Hepatocyte (in vitro differentiated cells): Measurements from ENCODE around the gene HNRNPUL1. TPM values are rescaled to one million over a fixed set of nuclear protein-coding genes. Genes with fewer than 3 reads are reported as not detected.
A peak's percentile ranks its signal among the peaks of the same experiment; 100 is the strongest.

Source experiments
- DNase-seq: peaks from one replicate; pipeline ENCODE4 v3.0.0-alpha.2; 2016; ENCODE audit warnings: low spot score
- H2AFZ ChIP-seq: fragments of 200-600 bp; sonication (generic); 2 replicates; pipeline ENCODE4 v1.6.0; 2016; ENCODE audit warnings: antibody characterized with exemption, mild to moderate bottlenecking
- H3K27ac ChIP-seq: fragments of 200-600 bp; sonication (generic); 2 replicates; pipeline ENCODE4 v1.5.1; 2016; ENCODE audit warnings: mild to moderate bottlenecking
- H3K27me3 ChIP-seq: fragments of 200-600 bp; sonication (generic); 2 replicates; pipeline ENCODE4 v1.6.1; 2016
- H3K36me3 ChIP-seq: fragments of 200-600 bp; sonication (generic); replicated peaks from 2 replicates; pipeline ENCODE4 v1.5.1; 2016; ENCODE audit warnings: low read depth; ENCODE audit not compliant: insufficient read depth
- H3K4me1 ChIP-seq: fragments of 200-600 bp; sonication (generic); 2 replicates; pipeline ENCODE4 v1.5.1; 2016; ENCODE audit warnings: mild to moderate bottlenecking, moderate library complexity; ENCODE audit not compliant: insufficient read depth
- H3K4me2 ChIP-seq: fragments of 200-600 bp; sonication (generic); 2 replicates; pipeline ENCODE4 v1.6.0; 2016
- H3K4me3 ChIP-seq: fragments of 200-600 bp; sonication (generic); 2 replicates; pipeline ENCODE4 v1.5.1; 2016; ENCODE audit warnings: mild to moderate bottlenecking
- H3K79me2 ChIP-seq: fragments of 200-600 bp; sonication (generic); 2 replicates; pipeline ENCODE4 v1.6.0; 2017; ENCODE audit warnings: mild to moderate bottlenecking
- H3K9me2 ChIP-seq: fragments of 200-600 bp; sonication (generic); replicated peaks from 2 replicates; pipeline ENCODE4 v1.6.0; 2017; ENCODE audit warnings: mild to moderate bottlenecking; ENCODE audit not compliant: insufficient read depth
- H3K9me3 ChIP-seq: fragments of 200-600 bp; sonication (generic); 2 replicates; pipeline ENCODE4 v1.5.1; 2016; ENCODE audit warnings: low read depth, mild to moderate bottlenecking
- H4K20me1 ChIP-seq: fragments of 200-600 bp; sonication (generic); 2 replicates; pipeline ENCODE4 v1.6.0; 2016; ENCODE audit warnings: mild to moderate bottlenecking; ENCODE audit not compliant: insufficient read depth, poor library complexity, severe bottlenecking
- EZH2 ChIP-seq: fragments of 200-600 bp; sonication (generic); IDR thresholded peaks from 2 replicates; pipeline ENCODE4 v1.6.1; 2016; ENCODE audit warnings: antibody characterized with exemption, mild to moderate bottlenecking, borderline replicate concordance
- EZH2phosphoT487 ChIP-seq: fragments of 200-600 bp; sonication (generic); IDR thresholded peaks from one replicate; pipeline ENCODE4 v1.6.1; 2018; ENCODE audit warnings: antibody characterized with exemption, mild to moderate bottlenecking, low read depth, moderate library complexity; ENCODE audit not compliant: unreplicated experiment, severe bottlenecking
- WGBS: methylation state at CpG from one replicate; pipeline ENCODE4 v1.1.6; 2016; ENCODE audit warnings: low lambda C conversion rate; ENCODE audit errors: missing lambda C conversion rate; 5-methylcytosine and 5-hydroxymethylcytosine counted together
- polyA plus RNA-seq: library from polyadenylated mRNA; unstranded; fragments of >200 nt; fragmentation: Nextera tagmentation; extraction: Ambion mirVana; gene quantifications from 2 replicates; pipeline ENCODE4 v1.2.1, GENCODE V29; 2016
- total RNA-seq: library from RNA; depleted of rRNA; stranded (reverse); fragments of >200 nt; gene quantifications from 2 replicates; pipeline ENCODE4 v1.2.3, GENCODE V29; 2014
- TF ChIP-seq, protein P1 (sequence below): fragments of 200-600 bp; sonication (generic); IDR thresholded peaks from 2 replicates; pipeline ENCODE4 v1.5.1; 2016; ENCODE audit warnings: antibody characterized with exemption, mild to moderate bottlenecking; ENCODE audit not compliant: poor library complexity

HNRNPUL1 gene
- total RNA-seq (92.8 and 98.5 TPM in 2 replicates), polyA plus RNA-seq (111 and 115 TPM in 2 replicates)

DNA sequence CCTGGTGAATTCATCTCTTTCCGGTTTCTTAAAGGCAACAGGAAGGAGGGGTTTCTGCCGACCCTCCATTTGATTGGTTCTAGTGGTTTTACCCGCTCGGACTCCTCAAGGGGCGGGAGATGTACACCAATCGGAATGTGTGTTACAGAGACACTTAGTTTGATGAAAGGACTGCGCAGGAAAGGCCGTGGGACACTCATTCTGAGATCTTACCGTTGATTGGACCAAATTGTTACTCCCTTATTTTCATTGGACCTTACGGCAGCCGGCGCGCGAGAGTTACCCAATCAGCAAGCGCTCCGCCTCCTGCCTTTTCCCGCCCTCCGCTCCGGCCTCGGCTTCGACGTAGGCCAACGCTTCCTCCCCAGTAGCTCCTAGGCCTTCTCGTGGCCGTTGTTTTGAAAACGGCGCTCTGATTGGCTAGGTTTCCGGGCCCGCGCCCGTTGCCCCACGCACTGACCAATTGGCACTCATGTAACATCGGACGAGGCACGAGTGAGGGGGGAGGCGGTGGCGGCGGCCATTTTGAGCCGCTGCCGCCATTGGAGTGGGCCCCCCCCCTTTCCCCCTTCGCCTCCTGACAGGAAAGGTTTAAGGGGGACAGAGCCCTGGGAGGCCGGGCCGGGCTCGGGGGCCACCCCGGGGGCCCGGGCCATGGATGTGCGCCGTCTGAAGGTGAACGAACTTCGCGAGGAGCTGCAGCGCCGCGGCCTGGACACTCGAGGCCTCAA is at the start of gene HNRNPUL1:
Gene HNRNPUL1, plus strand, starts transcription at position 523 of the 731 bp plus-strand sequence. Its CDS starts 132 bp downstream, at position 655.
- H3K4me2 ChIP-seq = peak within 1 kb of the TSS; percentile 87
- H3K27ac ChIP-seq = peak within 1 kb of the TSS; percentile 99
- no peaks in the 10 kb centered on the region for H3K9me3 ChIP-seq
- H2AFZ ChIP-seq = peak within 1 kb of the TSS; percentile 15
- WGBS = under 1% methylated on average over 48 of the region's 55 CpGs
- H3K4me3 ChIP-seq = peak within 1 kb of the TSS; percentile 32
- peaks cover 25% of the 10 kb centered on the region for H4K20me1 ChIP-seq
- TF ChIP-seq, protein P1, sequence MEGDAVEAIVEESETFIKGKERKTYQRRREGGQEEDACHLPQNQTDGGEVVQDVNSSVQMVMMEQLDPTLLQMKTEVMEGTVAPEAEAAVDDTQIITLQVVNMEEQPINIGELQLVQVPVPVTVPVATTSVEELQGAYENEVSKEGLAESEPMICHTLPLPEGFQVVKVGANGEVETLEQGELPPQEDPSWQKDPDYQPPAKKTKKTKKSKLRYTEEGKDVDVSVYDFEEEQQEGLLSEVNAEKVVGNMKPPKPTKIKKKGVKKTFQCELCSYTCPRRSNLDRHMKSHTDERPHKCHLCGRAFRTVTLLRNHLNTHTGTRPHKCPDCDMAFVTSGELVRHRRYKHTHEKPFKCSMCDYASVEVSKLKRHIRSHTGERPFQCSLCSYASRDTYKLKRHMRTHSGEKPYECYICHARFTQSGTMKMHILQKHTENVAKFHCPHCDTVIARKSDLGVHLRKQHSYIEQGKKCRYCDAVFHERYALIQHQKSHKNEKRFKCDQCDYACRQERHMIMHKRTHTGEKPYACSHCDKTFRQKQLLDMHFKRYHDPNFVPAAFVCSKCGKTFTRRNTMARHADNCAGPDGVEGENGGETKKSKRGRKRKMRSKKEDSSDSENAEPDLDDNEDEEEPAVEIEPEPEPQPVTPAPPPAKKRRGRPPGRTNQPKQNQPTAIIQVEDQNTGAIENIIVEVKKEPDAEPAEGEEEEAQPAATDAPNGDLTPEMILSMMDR = peak; percentile 39
- TF ChIP-seq EZH2phosphoT487 (no peak), EZH2 (no peak)
- H3K79me2 ChIP-seq = peaks cover 45% of the 10 kb centered on the region
- peaks cover 19% of the 10 kb centered on the region for H3K4me1 ChIP-seq
- no peaks in the 10 kb centered on the region for H3K27me3 ChIP-seq
- no peaks in the 10 kb centered on the region for H3K9me2 ChIP-seq
- peak; percentile 99 for DNase-seq
- H3K36me3 ChIP-seq = no peaks in the 10 kb centered on the region

DNA sequence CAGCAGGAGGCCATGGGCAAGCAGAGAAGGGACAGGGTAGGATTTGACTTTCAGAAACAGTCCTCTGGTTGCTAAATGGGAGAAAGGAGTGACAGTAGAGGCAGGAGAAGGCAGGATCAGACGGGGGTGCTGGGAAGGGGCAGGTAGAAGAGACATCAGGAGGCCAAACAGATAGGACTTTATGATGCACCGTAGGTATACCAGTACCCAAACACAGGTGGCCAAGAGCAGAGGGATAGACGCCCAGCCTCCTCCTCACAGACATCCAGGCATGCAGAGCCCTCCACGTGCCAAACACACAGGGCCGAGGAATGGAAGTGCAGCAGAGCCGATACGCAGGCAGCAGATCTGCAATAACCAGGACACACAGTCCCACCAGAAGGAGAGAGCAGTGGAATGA is 46.4 kb upstream of the HNRNPUL1 start:
- H3K36me3 ChIP-seq = no peaks in the 10 kb centered on the region
- no peak overlapping the region for H3K4me3 ChIP-seq
- peaks cover 13% of the 10 kb centered on the region for H3K79me2 ChIP-seq
- peaks cover 9% of the 10 kb centered on the region for H3K4me1 ChIP-seq
- no peaks in the 10 kb centered on the region for H3K9me2 ChIP-seq
- TF ChIP-seq, protein P1 = no peak
- no peak for TF ChIP-seq EZH2phosphoT487
- no peaks in the 10 kb centered on the region for H3K27me3 ChIP-seq
- no peak overlapping the region for H3K4me2 ChIP-seq
- no peaks in the 10 kb centered on the region for H4K20me1 ChIP-seq
- DNase-seq = no peak
- peak overlapping the region; percentile 88 for H3K27ac ChIP-seq
- WGBS = 73% methylated on average over 7 of the region's 7 CpGs
- H2AFZ ChIP-seq = no peak overlapping the region
- no peaks in the 10 kb centered on the region for H3K9me3 ChIP-seq

DNA sequence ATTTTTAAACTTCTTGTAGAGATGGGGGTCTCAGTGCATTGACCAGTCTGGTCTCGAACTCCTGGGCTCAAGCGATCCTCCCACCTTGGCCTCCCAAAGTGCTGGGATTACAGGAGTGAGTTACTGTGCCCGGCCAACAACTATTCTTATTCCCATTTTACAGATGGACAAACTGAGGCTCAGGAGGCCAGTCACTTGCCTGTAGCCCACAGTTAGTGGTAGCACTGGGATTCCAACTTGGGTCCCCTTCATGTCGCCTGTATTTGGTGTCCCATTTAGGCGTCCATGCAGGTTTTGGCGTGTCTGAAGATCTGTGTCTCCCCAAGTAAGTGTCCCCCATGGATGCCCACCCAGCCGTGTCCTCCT is 45.9 kb upstream of the HNRNPUL1 start:
- no peak overlapping the region for H3K4me3 ChIP-seq

DNA sequence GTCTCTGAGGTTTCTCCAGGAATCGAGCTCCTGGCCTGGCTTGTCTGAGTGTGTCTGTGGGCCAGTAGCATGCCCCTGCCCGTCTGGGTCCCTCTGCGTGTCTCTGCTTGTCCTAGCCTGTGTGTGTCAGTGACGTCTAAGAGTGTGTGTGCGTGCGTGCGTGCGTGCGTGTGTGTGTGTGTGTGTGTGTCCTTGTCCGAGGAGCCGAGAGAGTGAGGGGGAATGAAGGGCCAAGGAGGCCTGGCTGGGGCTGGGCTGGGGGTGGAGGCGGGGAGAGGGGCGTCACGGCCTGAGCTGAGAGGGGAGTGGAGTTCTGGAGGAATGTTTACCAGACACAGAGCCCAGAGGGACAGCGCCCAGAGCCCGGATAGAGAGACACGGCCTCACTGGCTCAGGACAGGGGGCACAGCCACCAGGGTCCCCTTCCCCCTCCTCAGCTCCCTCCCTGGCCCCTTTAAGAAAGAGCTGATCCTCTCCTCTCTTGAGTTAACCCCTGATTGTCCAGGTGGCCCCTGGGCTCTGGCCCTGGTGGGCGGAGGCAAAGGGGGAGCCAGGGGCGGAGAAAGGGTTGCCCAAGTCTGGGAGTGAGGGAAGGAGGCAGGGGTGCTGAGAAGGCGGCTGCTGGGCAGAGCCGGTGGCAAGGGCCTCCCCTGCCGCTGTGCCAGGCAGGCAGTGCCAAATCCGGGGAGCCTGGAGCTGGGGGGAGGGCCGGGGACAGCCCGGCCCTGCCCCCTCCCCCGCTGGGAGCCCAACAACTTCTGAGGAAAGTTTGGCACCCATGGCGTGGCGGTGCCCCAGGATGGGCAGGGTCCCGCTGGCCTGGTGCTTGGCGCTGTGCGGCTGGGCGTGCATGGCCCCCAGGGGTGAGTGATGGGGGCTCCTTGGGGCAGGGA is 45.3 kb upstream of the HNRNPUL1 start, which contains the start of gene AXL:
Gene AXL, plus strand, starts transcription at position 609 of the 893 bp plus-strand sequence. Its CDS starts 170 bp downstream, at position 779.
- peaks cover 13% of the 10 kb centered on the region for H3K79me2 ChIP-seq

More for the DNA sequence above, 45.9 kb upstream of the HNRNPUL1 start:
- H2AFZ ChIP-seq = peak overlapping the region; percentile 15
- DNase-seq = no peak
- H3K79me2 ChIP-seq = peaks cover 13% of the 10 kb centered on the region
- no peaks in the 10 kb centered on the region for H3K9me3 ChIP-seq
- H3K4me2 ChIP-seq = peak overlapping the region; percentile 92
- no peaks in the 10 kb centered on the region for H3K36me3 ChIP-seq
- no peaks in the 10 kb centered on the region for H4K20me1 ChIP-seq
- H3K27ac ChIP-seq = peak overlapping the region; percentile 88
- no peaks in the 10 kb centered on the region for H3K9me2 ChIP-seq
- H3K4me1 ChIP-seq = peaks cover 10% of the 10 kb centered on the region
- no peak for TF ChIP-seq EZH2
- WGBS = 79% methylated on average over 7 of the region's 7 CpGs
- H3K27me3 ChIP-seq = no peaks in the 10 kb centered on the region

More for the DNA sequence above, 45.3 kb upstream of the HNRNPUL1 start, which contains the start of gene AXL:
- no peak for TF ChIP-seq EZH2phosphoT487
- TF ChIP-seq, protein P1 = no peak
- no peak for TF ChIP-seq EZH2
- Histone ChIP-seq H3K27me3 (no peaks in the 10 kb centered on the region), H3K9me2 (no peaks in the 10 kb centered on the region), H2AFZ (peak within 1 kb of the TSS; percentile 15), H3K4me3 (peak within 1 kb of the TSS; percentile 67), H3K9me3 (no peaks in the 10 kb centered on the region), H4K20me1 (no peaks in the 10 kb centered on the region), H3K4me1 (peaks cover 15% of the 10 kb centered on the region), H3K27ac (peak within 1 kb of the TSS; percentile 88), H3K36me3 (no peaks in the 10 kb centered on the region), H3K4me2 (peak within 1 kb of the TSS; percentile 92)
- DNase-seq = peak; percentile 89
- 4% methylated on average over 22 of the region's 32 CpGs for WGBS
